Measurements from ENCODE around the gene UGT1A4.
"Not testable (repeated sequence)": the region's sequence is repeated elsewhere in the genome, so short reads cannot be mapped to it uniquely, and the experiment has no call there.

The UGT1A4 gene

DNA sequence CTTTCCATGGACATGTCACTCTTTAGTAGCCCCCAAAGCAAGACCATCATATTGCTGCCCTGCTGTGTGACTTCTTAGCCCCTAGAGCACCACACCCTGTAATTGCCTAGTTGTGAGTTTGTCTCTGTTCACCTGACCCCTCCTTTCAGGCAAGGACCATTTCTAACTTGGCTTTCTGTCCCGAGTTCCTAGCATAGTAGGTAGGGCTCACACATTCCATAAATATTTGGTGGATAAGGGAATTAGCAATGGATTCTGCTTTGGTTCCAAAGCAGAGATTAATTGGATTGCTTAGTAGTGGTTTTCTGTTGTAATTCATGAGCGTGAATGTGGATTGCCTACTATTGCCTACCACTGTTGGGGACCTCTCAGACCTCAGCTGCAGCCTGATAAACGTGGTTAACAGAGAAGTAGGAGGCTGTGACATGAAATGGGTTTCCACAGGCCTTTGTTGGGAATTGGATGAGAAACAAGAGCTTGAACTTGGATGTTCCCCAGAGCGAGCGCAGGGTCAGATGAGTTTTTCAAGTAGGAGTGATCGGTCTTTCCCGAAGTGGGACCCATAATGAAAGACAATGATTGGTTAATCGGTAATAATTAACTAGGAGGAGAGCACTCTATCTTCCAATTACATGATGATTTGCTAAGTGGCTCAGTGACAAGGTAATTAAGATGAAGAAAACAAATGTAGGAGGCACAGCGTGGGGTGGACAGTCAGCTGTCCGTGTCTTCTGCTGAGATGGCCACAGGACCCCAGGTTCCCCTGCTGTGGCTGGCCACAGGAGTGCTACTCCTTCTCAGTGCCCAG is 28.1 kb downstream of the UGT1A4 start:
- Mint-ChIP-seq H3K4me3 (no peak overlapping the region), H3K9me3 (peaks cover 26% of the 10 kb centered on the region), H3K36me3 (ENCODE audit: low read depth) (no peaks in the 10 kb centered on the region), H3K4me1 (no peaks in the 10 kb centered on the region), H3K27me3 (ENCODE audit: low read depth) (peaks cover 9% of the 10 kb centered on the region), H3K27ac (no peak overlapping the region)
- TF ChIP-seq, protein P1, sequence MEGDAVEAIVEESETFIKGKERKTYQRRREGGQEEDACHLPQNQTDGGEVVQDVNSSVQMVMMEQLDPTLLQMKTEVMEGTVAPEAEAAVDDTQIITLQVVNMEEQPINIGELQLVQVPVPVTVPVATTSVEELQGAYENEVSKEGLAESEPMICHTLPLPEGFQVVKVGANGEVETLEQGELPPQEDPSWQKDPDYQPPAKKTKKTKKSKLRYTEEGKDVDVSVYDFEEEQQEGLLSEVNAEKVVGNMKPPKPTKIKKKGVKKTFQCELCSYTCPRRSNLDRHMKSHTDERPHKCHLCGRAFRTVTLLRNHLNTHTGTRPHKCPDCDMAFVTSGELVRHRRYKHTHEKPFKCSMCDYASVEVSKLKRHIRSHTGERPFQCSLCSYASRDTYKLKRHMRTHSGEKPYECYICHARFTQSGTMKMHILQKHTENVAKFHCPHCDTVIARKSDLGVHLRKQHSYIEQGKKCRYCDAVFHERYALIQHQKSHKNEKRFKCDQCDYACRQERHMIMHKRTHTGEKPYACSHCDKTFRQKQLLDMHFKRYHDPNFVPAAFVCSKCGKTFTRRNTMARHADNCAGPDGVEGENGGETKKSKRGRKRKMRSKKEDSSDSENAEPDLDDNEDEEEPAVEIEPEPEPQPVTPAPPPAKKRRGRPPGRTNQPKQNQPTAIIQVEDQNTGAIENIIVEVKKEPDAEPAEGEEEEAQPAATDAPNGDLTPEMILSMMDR (IDR thresholded peaks at IDR 0.05; ENCODE audit: unreplicated experiment in 3 of 3), result no peak

DNA sequence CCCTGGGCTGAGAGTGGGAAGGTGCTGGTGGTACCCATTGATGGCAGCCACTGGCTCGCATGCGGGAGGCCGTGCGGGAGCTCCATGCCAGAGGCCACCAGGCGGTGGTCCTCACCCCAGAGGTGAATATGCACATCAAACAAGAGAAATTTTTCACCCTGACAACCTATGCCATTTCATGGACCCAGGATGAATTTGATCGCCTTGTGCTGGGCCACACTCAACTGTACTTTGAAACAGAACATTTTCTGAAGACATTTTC is 28.7 kb downstream of the UGT1A4 start:
- TF ChIP-seq, protein P1 (IDR thresholded peaks at IDR 0.05; ENCODE audit: unreplicated experiment in 3 of 3), result no peak
- Mint-ChIP-seq H3K36me3 (ENCODE audit: low read depth) (no peaks in the 10 kb centered on the region), H3K4me1 (no peaks in the 10 kb centered on the region), H3K9me3 (peaks cover 31% of the 10 kb centered on the region), H3K27me3 (ENCODE audit: low read depth) (peaks cover 9% of the 10 kb centered on the region), H3K27ac (no peak overlapping the region), H3K4me3 (no peak overlapping the region)

DNA sequence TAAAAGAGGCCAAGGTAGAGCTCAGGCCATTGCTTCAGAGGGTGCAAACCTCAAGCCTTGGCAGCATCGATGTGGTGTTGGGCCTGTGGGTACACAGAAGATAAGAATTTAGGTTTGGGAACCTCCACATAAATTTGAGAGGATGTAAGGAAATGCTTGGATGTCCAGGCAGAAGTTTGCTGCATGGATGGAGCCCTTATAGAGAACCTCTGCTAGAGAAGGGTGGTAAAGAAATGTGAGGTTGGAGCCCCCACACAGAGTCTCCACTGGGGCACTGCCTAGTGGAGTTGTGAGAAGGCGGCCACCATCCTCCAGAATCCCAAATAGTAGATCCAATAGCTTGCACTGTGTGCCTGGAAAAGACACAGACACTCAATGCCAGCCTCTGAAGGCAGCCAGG is 32.2 kb downstream of the UGT1A4 start:
- H3K4me1 Mint-ChIP-seq; H3K36me3 Mint-ChIP-seq (ENCODE audit: low read depth); H3K4me3 Mint-ChIP-seq; H3K27me3 Mint-ChIP-seq (ENCODE audit: low read depth); H3K27ac Mint-ChIP-seq: not testable (repeated sequence)
- H3K9me3 Mint-ChIP-seq, result peaks cover 37% of the 10 kb centered on the region

DNA sequence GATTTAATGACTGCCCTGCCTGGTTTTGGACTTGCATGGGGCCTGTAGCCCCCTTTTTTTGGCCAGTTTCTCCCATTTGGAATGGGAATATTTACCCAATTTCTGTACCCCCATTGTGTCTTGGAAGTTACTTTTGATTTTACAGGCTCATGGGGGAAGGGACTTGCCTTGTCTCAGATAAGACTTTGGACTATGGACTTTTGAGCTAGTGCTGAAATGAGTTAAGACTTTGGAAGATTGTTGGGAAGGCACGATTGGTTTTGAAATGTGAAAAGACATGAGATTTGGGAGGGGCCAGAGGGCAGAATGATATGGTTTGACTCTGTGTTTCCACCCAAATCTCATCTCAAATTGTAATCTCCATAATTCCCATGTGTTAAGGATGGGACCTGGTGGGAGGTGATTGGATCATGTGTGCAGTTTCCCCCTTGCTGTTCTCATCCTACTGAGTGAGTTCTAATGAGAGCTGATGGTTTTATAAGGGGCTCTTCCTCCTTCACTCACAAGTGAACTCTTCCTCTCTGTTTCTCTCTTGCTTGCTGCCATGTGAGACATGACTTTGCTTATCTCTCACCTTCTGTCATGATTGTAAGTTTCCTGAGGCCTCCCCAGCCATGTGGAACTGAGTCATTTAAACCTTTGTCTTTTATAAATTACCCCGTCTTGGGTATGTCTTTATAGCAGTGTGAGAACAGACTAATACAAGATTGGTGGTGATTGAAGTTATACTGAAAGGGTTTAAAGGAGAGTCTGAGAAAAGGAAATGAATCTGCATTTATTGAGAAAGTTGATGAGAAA is 32.9 kb downstream of the UGT1A4 start:
- not testable (repeated sequence) for H3K27me3 Mint-ChIP-seq (ENCODE audit: low read depth)

DNA sequence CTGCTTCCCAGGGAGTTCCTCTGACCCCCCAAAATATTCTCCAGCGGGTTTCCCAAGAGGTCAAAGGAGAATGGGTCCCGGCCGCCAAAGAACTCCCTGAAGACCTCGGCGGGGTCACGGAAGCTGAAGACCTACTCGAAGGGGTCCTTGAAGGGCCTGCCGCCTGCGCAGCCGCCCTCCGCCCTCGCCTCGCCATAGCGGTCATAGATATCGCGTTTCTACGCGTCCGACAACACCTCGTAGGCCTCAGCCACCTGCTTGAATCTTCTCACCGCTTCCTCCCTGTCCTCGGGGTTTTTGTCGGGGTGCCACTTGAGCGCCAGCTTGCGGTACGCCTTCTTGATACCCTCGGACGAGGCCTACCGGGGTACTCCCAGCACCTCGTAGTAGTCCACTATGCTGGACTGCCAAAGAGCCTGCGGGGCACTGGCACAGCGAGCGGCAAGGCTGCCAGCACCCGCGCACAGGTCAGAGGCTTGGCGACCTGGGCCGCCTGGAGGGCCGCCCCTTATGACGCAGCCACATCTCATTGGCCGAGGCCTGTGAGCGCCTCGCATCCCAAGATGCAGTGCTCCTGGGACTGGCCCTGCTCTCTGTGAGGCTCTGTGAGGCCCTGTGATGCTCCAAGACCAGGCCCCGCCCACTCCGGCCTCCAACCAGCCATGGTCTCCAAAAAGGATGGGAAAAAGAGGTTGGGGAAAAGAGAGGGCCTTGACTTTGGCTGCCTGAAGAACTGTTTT is 36.5 kb downstream of the UGT1A4 start:
- Mint-ChIP-seq H3K4me1 (no peaks in the 10 kb centered on the region), H3K27ac (no peak overlapping the region), H3K4me3 (no peak overlapping the region), H3K9me3 (peaks cover 16% of the 10 kb centered on the region), H3K36me3 (ENCODE audit: low read depth) (no peaks in the 10 kb centered on the region), H3K27me3 (ENCODE audit: low read depth) (peaks cover 4% of the 10 kb centered on the region)
- TF ChIP-seq, protein P1 (IDR thresholded peaks at IDR 0.05; ENCODE audit: unreplicated experiment in 3 of 3), result no peak

More for the DNA sequence above, 32.9 kb downstream of the UGT1A4 start:
- H3K27ac Mint-ChIP-seq; H3K4me1 Mint-ChIP-seq; H3K36me3 Mint-ChIP-seq (ENCODE audit: low read depth); H3K4me3 Mint-ChIP-seq: not testable (repeated sequence)
- peaks cover 37% of the 10 kb centered on the region for H3K9me3 Mint-ChIP-seq

DNA sequence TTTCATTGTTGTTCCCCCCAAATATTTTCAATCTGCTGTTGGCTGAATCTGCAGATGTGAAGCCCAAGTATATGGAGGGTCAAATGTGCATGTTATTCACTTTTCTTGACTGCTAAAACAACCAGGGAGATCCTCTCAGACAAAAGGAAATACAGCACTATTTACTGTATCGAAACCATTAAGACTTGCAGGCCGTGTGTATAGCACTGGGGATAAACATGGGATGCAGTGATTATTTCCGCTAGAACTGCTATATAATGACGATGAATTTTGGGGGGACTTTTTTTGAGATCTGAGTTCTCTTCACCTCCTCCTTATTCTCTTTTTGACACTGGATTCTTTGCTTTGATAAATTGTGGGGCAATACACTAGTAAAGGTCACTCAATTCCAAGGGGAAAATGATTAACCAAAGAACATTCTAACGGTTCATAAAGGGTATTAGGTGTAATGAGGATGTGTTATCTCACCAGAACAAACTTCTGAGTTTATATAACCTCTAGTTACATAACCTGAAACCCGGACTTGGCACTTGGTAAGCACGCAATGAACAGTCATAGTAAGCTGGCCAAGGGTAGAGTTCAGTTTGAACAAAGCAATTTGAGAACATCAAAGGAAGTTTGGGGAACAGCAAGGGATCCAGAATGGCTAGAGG is 38.0 kb downstream of the UGT1A4 start:
- H3K4me1 Mint-ChIP-seq, result no peaks in the 10 kb centered on the region
- TF ChIP-seq, protein P1 (IDR thresholded peaks at IDR 0.05; ENCODE audit: unreplicated experiment in 3 of 3), result no peak
- no peaks in the 10 kb centered on the region for H3K36me3 Mint-ChIP-seq (ENCODE audit: low read depth)
- H3K27ac Mint-ChIP-seq, result no peak overlapping the region
- H3K9me3 Mint-ChIP-seq, result peaks cover 12% of the 10 kb centered on the region
- H3K4me3 Mint-ChIP-seq, result no peak overlapping the region
- peaks cover 9% of the 10 kb centered on the region for H3K27me3 Mint-ChIP-seq (ENCODE audit: low read depth)

Data from nephron (organoid).